ENCODE measurements around the gene CTU2. TPM values are rescaled to one million over a fixed set of nuclear protein-coding genes. Genes with fewer than 3 reads are reported as not detected.

The CTU2 gene
- total and polyA plus RNA-seq, 8 donors: 1.8 to 53.3 (median 14.8) TPM

DNA sequence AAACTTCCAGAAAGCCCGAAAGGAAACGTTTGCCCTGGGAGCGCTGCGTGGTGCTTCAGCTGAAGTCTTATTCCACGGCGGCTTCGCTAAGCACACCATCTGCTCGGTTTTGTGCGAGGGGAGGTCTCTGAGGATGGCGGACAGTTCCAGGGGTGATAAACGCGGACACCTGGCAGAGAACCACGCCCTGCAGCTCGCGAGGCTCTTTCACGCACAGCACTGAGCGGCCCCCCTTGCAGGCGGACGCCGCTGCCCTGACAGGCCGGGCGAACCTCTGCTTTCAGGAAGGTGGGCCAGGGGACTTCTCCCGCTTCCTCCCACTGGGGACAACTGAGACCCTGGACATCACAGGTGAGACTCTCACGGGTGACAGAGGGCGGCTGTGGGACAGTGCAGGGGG, 47.1 kb upstream of the CTU2 start:
- intact Hi-C loops (cut with DNase I; ENCODE audit: low total_unique reads): no loop called here
- no peaks in the 10 kb centered on the region for H3K27me3 ChIP-seq
- TF ChIP-seq POLR2AphosphoS5 (IDR thresholded peaks at IDR 0.05): no peak
- TF ChIP-seq, protein P1, sequence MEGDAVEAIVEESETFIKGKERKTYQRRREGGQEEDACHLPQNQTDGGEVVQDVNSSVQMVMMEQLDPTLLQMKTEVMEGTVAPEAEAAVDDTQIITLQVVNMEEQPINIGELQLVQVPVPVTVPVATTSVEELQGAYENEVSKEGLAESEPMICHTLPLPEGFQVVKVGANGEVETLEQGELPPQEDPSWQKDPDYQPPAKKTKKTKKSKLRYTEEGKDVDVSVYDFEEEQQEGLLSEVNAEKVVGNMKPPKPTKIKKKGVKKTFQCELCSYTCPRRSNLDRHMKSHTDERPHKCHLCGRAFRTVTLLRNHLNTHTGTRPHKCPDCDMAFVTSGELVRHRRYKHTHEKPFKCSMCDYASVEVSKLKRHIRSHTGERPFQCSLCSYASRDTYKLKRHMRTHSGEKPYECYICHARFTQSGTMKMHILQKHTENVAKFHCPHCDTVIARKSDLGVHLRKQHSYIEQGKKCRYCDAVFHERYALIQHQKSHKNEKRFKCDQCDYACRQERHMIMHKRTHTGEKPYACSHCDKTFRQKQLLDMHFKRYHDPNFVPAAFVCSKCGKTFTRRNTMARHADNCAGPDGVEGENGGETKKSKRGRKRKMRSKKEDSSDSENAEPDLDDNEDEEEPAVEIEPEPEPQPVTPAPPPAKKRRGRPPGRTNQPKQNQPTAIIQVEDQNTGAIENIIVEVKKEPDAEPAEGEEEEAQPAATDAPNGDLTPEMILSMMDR (IDR thresholded peaks at IDR 0.05): no peak
- TF ChIP-seq POLR2A (IDR thresholded peaks at IDR 0.05): no peak
- no peak for TF ChIP-seq EP300 (IDR thresholded peaks at IDR 0.05)
- H3K4me1 ChIP-seq: peaks cover 11 to 31% (median 21%) of the 10 kb centered on the region in 4 donors
- no peaks in the 10 kb centered on the region for H3K9me3 ChIP-seq
- H3K27ac ChIP-seq: no peak overlapping the region
- no peak overlapping the region for H3K4me3 ChIP-seq
- 89 to 94% (median 92%) methylated on average over 16 to 25 of the region's 25 CpGs for WGBS, 5 donors
- DNase-seq: no peak
- peaks cover 8 to 46% (median 41%) of the 10 kb centered on the region in 4 donors for H3K36me3 ChIP-seq

DNA sequence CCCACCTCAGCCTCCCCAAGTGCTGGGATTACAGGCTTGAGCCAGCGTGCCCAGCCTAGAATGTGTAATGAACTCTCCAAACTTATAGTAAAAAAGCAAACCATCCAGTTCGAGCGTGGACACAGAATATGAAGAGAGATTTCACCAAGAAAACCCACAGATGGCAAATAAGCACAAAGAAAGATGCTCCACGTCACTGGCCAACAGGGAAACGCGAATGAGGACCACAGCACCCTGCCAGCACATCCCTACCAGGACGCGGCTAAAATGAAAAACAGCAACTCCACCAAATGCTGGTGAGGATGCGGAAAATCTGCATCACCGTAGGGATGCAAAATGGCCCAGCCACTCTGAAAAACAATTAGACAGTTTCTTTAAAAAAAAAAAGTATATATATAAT, 44.8 kb upstream of the CTU2 start:
- intact Hi-C loops (cut with DNase I; ENCODE audit: low total_unique reads): no loop called here
- no peak for TF ChIP-seq EP300 (IDR thresholded peaks at IDR 0.05)
- TF ChIP-seq, protein P1 (IDR thresholded peaks at IDR 0.05): no peak
- TF ChIP-seq POLR2AphosphoS5 (IDR thresholded peaks at IDR 0.05): no peak
- no peak for TF ChIP-seq POLR2A (IDR thresholded peaks at IDR 0.05)

DNA sequence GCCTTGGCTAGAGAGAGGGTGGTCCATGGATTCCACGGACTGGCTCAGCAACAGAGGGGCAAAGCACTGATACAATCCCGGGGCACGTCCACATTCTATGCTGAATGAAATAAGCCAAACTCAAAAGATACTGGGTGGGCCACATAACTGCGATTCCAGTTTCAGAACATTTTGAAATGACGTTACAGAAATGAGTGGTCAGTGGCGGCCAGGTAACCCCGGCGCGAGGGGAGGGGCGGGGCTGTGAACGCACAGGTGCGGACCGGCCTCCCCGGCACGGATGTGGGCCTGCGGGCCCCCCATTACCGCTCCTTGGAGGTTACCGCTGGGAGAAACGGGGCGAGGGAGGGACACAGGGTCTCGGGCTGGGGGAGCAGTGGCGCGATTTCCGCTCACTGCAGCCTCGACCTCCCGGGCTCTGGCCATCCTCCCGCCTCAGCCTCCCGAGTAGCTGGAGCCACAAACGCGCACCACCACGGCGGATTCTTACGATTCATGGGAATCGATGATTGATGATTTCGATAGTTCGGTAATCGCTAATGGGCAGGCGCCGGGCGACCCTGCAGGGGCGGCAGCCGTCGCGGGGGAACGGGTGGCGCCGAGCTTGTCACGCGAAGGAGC, 44.0 kb upstream of the CTU2 start:
- DNase-seq: no peak
- TF ChIP-seq POLR2AphosphoS5 (IDR thresholded peaks at IDR 0.05) (no peak), EP300 (IDR thresholded peaks at IDR 0.05) (no peak), POLR2A (IDR thresholded peaks at IDR 0.05) (no peak)
- TF ChIP-seq, protein P1 (IDR thresholded peaks at IDR 0.05): no peak
- Histone ChIP-seq H3K4me1 (peaks cover 12 to 44% (median 24%) of the 10 kb centered on the region in 4 donors), H3K9me3 (no peaks in the 10 kb centered on the region), H3K36me3 (peaks cover 3 to 16% (median 12%) of the 10 kb centered on the region in 4 donors), H3K27ac (peak overlapping the region; percentile 90 to 96 (median 94)), H3K4me3 (peak overlapping the region; percentile 79 to 96 (median 94)), H3K27me3 (no peaks in the 10 kb centered on the region)
- intact Hi-C loops (cut with DNase I; ENCODE audit: low total_unique reads): no loop called here
- WGBS, 5 donors: 1 to 2% (median 1%) methylated on average over 30 to 49 of the region's 49 CpGs

More for the DNA sequence above, 44.8 kb upstream of the CTU2 start:
- Histone ChIP-seq H3K4me1 (peaks cover 12 to 44% (median 24%) of the 10 kb centered on the region in 4 donors), H3K9me3 (no peaks in the 10 kb centered on the region), H3K27ac (no peak overlapping the region), H3K36me3 (peaks cover 3 to 23% (median 18%) of the 10 kb centered on the region in 4 donors), H3K4me3 (no peak overlapping the region), H3K27me3 (no peaks in the 10 kb centered on the region)
- DNase-seq: no peak
- 76 to 84% (median 80%) methylated on average over 10 of the region's 10 CpGs for WGBS, 5 donors

DNA sequence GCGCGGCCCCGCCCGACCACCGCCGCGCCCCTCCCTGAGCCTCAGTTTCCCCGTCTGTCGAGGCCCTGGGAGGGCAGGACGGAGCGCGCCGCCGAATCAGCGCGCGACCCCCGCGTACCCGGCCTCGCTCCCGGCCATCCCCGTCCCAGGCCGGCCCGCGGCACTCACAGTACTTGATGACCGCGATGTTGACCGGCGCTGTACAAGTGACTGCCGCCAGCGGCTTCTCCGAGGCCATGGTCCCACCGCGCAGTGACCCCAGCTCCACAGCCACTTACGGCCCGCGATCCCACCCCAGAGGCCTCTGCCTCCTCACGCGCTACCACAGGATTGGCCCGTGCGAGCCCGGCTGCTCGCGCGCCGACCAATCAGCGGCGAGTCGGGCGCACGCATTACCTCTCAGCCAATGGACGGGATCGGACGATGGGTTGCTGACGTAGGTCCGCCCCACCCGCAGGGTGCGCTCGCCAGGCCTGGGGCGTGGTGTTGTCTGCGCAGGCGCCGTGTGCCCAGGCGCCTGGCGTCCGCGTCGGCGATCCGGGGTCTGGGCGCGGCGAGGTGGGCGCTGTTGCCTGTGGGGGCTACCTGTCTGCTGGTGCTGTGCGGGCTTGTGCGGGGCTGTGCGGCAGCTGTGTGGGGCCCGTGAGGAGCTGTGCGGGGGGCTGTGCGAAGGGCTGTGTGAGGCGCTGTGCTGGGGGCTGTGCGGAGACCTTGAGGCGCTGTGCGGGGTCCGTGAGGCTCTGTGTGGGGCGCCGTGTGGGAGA, 43.3 kb upstream of the CTU2 start, which contains the start of gene MVD:
TSS of gene MVD (minus strand) at position 249 of the 764 bp plus-strand sequence. CDS start at position 238, 11 bp downstream.
- Histone ChIP-seq H3K4me3 (peak within 1 kb of the TSS; percentile 79 to 96 (median 94)), H3K9me3 (no peaks in the 10 kb centered on the region), H3K36me3 (peaks cover 3 to 9% (median 5%) of the 10 kb centered on the region in 4 donors), H3K27ac (peak within 1 kb of the TSS; percentile 90 to 96 (median 94)), H3K27me3 (no peaks in the 10 kb centered on the region), H3K4me1 (peaks cover 12 to 44% (median 24%) of the 10 kb centered on the region in 4 donors)
- intact Hi-C loops (cut with DNase I; ENCODE audit: low total_unique reads): no loop called here
- peak; percentile 97 to 100 for DNase-seq
- TF ChIP-seq, protein P1 (IDR thresholded peaks at IDR 0.05): peak in 1 of 7 experiments; percentile 10
- TF ChIP-seq POLR2A (IDR thresholded peaks at IDR 0.05) (peak in 2 of 4 donors; percentile 32 to 69), POLR2AphosphoS5 (IDR thresholded peaks at IDR 0.05) (peak; percentile 85 to 94 (median 92)), EP300 (IDR thresholded peaks at IDR 0.05) (no peak)
- WGBS, 5 donors: 0% methylated on average over 51 to 88 of the region's 88 CpGs

Data from stomach (tissue), 9 donors.